Naive thymus-derived CD4-positive, alpha-beta T cell (primary cell): ENCODE measurements around the gene IFI27L2. TPM values are rescaled to one million over a fixed set of nuclear protein-coding genes. Genes with fewer than 3 reads are reported as not detected.
A peak's percentile ranks its signal among the peaks of the same experiment; 100 is the strongest.
"Not testable (repeated sequence)": the region's sequence is repeated elsewhere in the genome, so short reads cannot be mapped to it uniquely, and the experiment has no call there.

Experiments used
- ATAC-seq: fragments of 150-1000 bp; cut with Tn5 transposase; 2 replicates; pipeline ENCODE4 v1.10.0; 2021; ENCODE audit warnings: mild to moderate bottlenecking, moderate library complexity
- CTCF ChIA-PET: fragments of 350-600 bp; sonication (Branson Sonifier 250); formaldehyde crosslinking; loops from one replicate; lab custom pipeline; 2021; ENCODE audit warnings: antibody characterized with exemption; lab: Charles Lee
- POLR2A ChIA-PET: fragments of 350-600 bp; sonication (Branson Sonifier 250); formaldehyde crosslinking; loops from one replicate; lab custom pipeline; 2021; ENCODE audit warnings: antibody characterized with exemption, inconsistent platforms; lab: Charles Lee
- DNase-seq, 9 donors: peaks; one replicate each; pipeline versions ENCODE4 v3.0.0 to v3.0.0-alpha.2; 2020 to 2022; ENCODE audit warnings: mixed read lengths in 1 of 9
- H3K27ac ChIP-seq: one replicate; pipeline ENCODE4 v1.7.0; 2013; ENCODE audit warnings: mild to moderate bottlenecking, low read depth, low read length, moderate library complexity
- H3K27me3 ChIP-seq, 2 donors: one replicate each; pipeline ENCODE4 v1.7.0; 2013; ENCODE audit warnings: low read length in 2 of 2, mild to moderate bottlenecking in 2 of 2, moderate library complexity in 2 of 2; ENCODE audit not compliant: control insufficient read depth in 2 of 2, insufficient read depth in 2 of 2
- H3K36me3 ChIP-seq, 3 experiments: 1 replicate in 2 of 3; 2 replicates in 1 of 3; pipeline ENCODE4 v1.7.0; 2013; ENCODE audit warnings: low read length in 3 of 3, mild to moderate bottlenecking in 3 of 3, moderate library complexity in 1 of 3; ENCODE audit not compliant: insufficient read depth in 3 of 3, control insufficient read depth in 2 of 3
- H3K4me1 ChIP-seq, 2 donors: one replicate each; pipeline ENCODE4 v1.7.0; 2013; ENCODE audit warnings: low read length in 2 of 2, mild to moderate bottlenecking in 2 of 2, moderate library complexity in 1 of 2; ENCODE audit not compliant: control insufficient read depth in 2 of 2, insufficient read depth in 2 of 2
- H3K4me3 ChIP-seq: 2 replicates; pipeline ENCODE4 v1.7.0; 2013; ENCODE audit warnings: mild to moderate bottlenecking, low read length
- H3K9me3 ChIP-seq, 3 experiments: 1 replicate in 2 of 3; 2 replicates in 1 of 3; pipeline ENCODE4 v1.7.0; 2013; ENCODE audit warnings: low read length in 3 of 3; ENCODE audit not compliant: control insufficient read depth in 2 of 3
- H3K27ac Mint-ChIP-seq, 9 donors: one replicate each; pipeline ENCODE4 v1.8.0; 2020 to 2022; ENCODE audit warnings: mixed read lengths in 9 of 9, mild to moderate bottlenecking in 8 of 9, moderate library complexity in 5 of 9, inconsistent platforms in 2 of 9
- H3K27me3 Mint-ChIP-seq, 5 donors: one replicate each; pipeline ENCODE4 v1.8.0; 2021 to 2022; ENCODE audit warnings: mixed read lengths in 5 of 5, mild to moderate bottlenecking in 1 of 5
- H3K36me3 Mint-ChIP-seq, 5 donors: one replicate each; pipeline ENCODE4 v1.8.0; 2020 to 2022; ENCODE audit warnings: mixed read lengths in 5 of 5, mild to moderate bottlenecking in 3 of 5, inconsistent platforms in 1 of 5
- H3K4me1 Mint-ChIP-seq, 7 donors: one replicate each; pipeline ENCODE4 v1.8.0; 2020 to 2022; ENCODE audit warnings: mixed read lengths in 7 of 7, mild to moderate bottlenecking in 3 of 7, inconsistent platforms in 1 of 7
- H3K4me3 Mint-ChIP-seq, 10 donors: one replicate each; pipeline ENCODE4 v1.8.0; 2020 to 2022; ENCODE audit warnings: mild to moderate bottlenecking in 10 of 10, mixed read lengths in 10 of 10, moderate library complexity in 6 of 10, inconsistent platforms in 2 of 10
- H3K9me3 Mint-ChIP-seq, 11 donors: one replicate each; pipeline ENCODE4 v1.8.0; 2020 to 2022; ENCODE audit warnings: mixed read lengths in 11 of 11, mild to moderate bottlenecking in 4 of 11, inconsistent platforms in 1 of 11, moderate library complexity in 1 of 11
- intact Hi-C, 2 donors: fragments of 100-400 bp; cut with micrococcal nuclease; formaldehyde crosslinking; loops; one replicate each; pipeline ENCODE4 v1.15.1; 2023
- polyA plus RNA-seq, 2 donors: library from polyadenylated mRNA; unstranded; fragments of 300-500 nt; fragmentation: Illumina TruSeq; gene quantifications; one replicate each; pipeline ENCODE4 v1.2.3, GENCODE V29; 2021
- total RNA-seq, 6 experiments: library from RNA in 5 of 6; stranded (reverse) in 5 of 6; gene quantifications; 1 replicate in 5 of 6; 2 replicates in 1 of 6; pipeline ENCODE4 v1.2.3 and lab custom pipeline; 2021 to 2026

Gene IFI27L2
- total and polyA plus RNA-seq, 7 experiments from 2014 or later, result 17.2 to 65.8 (median 29.2) TPM

DNA sequence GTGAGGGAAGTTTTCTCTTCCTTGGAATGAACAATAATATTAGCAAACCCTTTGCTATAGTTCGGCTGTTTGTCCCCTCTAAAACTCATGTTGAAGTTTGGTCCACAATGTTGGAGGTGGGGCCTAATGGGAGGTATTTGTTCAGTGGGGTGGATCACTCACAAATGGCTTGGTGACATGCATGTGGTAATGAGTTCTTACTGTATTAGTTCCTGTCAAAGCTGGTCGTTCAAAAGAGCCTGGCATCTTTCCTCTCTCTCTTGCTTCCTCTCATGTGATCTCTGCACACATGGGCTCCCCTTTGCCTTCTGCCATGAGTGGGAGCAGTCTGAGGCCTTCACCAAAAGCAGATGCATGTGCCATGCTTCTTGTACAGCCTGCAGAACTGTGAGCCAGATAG is 31.7 kb upstream of the IFI27L2 start:
- H3K27me3 Mint-ChIP-seq, result peaks cover 0 to 4% (median 3%) of the 10 kb centered on the region in 5 donors
- Histone ChIP-seq H3K9me3 (no peaks in the 10 kb centered on the region), H3K4me1 (peaks cover 12 to 47% of the 10 kb centered on the region in 2 donors), H3K4me3 (no peak overlapping the region), H3K27ac (no peak overlapping the region), H3K36me3 (no peaks in the 10 kb centered on the region), H3K27me3 (no peaks in the 10 kb centered on the region)
- H3K4me1 Mint-ChIP-seq, result peaks cover 24 to 77% (median 62%) of the 10 kb centered on the region in 7 donors
- peak overlapping the region; percentile 25 to 89 (median 56) for H3K27ac Mint-ChIP-seq
- no peak for ATAC-seq
- ChIA-PET CTCF (interaction anchor here (0.8 kb wide), 1 partner anchor 15 kb away, joined by 3 read pairs; no protein-coding TSS in a partner anchor), POLR2A (interaction anchor here (0.8 to 2.1 kb wide), 5 partner anchors 8 to 80 kb away, joined by 3 to 7 read pairs (median 4); partner anchors contain the start of genes DDX24 and IFI27L1)
- no peaks in the 10 kb centered on the region for H3K36me3 Mint-ChIP-seq
- H3K4me3 Mint-ChIP-seq, result peak overlapping the region in 7 of 10 donors; percentile 0 to 59 (median 40)
- DNase-seq, result no peak
- intact Hi-C loops, result no loop called here
- no peaks in the 10 kb centered on the region for H3K9me3 Mint-ChIP-seq

DNA sequence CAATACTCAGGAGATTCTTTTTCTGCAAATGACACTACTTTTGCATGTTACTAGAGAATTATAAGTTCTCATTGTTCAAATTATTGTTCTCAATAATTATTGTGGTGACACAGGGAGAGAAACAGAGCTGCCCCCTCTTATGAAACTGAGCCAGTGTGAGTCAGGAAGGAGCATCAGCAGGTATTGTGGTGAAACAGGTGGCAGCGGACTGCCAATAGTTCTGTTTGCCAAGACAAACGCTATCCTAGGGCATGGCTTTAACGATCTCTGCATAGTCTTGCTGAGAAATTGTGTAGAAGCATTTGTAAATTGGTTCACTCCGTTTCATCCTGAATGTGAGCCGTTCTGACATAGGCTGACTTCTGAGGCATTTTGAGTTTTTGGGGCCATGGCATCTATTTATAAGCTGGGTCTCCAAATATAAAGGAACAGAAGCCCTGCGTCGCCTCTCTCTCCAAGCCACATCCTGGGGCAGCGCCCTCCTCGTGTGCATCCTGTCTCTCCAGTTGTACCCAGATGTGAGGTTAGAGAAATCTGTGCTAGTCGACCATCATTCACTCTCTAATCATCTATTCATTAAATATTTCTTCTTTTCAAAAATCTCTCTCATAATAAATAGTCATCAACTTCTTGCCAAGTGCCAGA is 29.0 kb upstream of the IFI27L2 start:
- peaks cover 12 to 38% of the 10 kb centered on the region in 2 donors for H3K4me1 ChIP-seq
- peak overlapping the region in 8 of 9 donors; percentile 5 to 81 (median 30) for H3K27ac Mint-ChIP-seq
- H3K9me3 ChIP-seq, result no peaks in the 10 kb centered on the region
- ChIA-PET POLR2A (interaction anchor here (1.0 to 2.8 kb wide), 5 partner anchors 12 to 22 kb away, joined by 3 to 13 read pairs (median 4); partner anchors contain the start of gene PPP4R4), CTCF (interaction anchor here (0.5 to 3.1 kb wide), 4 partner anchors 15 to 1443 kb away, joined by 4 to 14 read pairs (median 4); no protein-coding TSS in a partner anchor)
- DNase-seq (peak in 7 of 9 donors; percentile 22 to 59 (median 52)), ATAC-seq (peak; percentile 76)
- intact Hi-C loops, result loop anchor here in 1 of 2 donors (1.0 to 2.0 kb wide), 2 partner anchors 17 to 22 kb away; no protein-coding TSS in a partner anchor
- no peaks in the 10 kb centered on the region for H3K36me3 ChIP-seq
- peaks cover 0 to 8% (median 4%) of the 10 kb centered on the region in 5 donors for H3K27me3 Mint-ChIP-seq
- H3K4me1 Mint-ChIP-seq, result peaks cover 24 to 61% (median 56%) of the 10 kb centered on the region in 7 donors
- peak overlapping the region in 9 of 10 donors; percentile 41 to 69 (median 61) for H3K4me3 Mint-ChIP-seq
- H3K9me3 Mint-ChIP-seq, result peaks cover 0 to 2% (median 0%) of the 10 kb centered on the region in 11 donors
- H3K27ac ChIP-seq, result no peak overlapping the region
- no peaks in the 10 kb centered on the region for H3K36me3 Mint-ChIP-seq
- H3K4me3 ChIP-seq, result peak overlapping the region; percentile 19
- H3K27me3 ChIP-seq, result no peaks in the 10 kb centered on the region

DNA sequence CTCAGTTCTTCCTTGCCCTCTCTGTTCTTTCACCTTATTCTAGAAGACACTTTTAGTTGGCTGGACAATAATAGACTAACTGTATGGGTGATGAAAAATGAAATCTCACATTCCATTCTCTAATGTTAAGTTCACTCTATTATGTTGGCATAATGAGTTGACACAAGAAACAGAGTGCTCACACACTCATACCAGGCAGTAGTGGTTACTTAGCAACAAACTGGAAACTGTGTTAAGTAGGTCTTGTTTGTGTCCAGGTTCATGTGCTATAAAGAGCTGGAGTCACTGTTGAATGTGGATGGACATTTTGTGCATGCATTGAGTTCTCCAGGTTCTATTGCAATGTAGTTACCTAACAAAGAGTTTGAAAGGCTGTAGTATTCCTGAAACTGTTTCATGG is 27.8 kb upstream of the IFI27L2 start:
- Histone ChIP-seq H3K9me3 (no peaks in the 10 kb centered on the region), H3K4me3 (no peak overlapping the region), H3K27me3 (no peaks in the 10 kb centered on the region), H3K4me1 (peaks cover 12 to 32% of the 10 kb centered on the region in 2 donors), H3K27ac (no peak overlapping the region), H3K36me3 (no peaks in the 10 kb centered on the region)
- no peak for DNase-seq
- Mint-ChIP-seq H3K27me3 (peaks cover 0 to 14% (median 13%) of the 10 kb centered on the region in 5 donors), H3K36me3 (no peaks in the 10 kb centered on the region), H3K9me3 (peaks cover 0 to 2% (median 0%) of the 10 kb centered on the region in 11 donors), H3K4me3 (no peak overlapping the region), H3K27ac (peak overlapping the region in 2 of 9 donors; percentile 13 to 50), H3K4me1 (peaks cover 23 to 52% (median 48%) of the 10 kb centered on the region in 7 donors)
- ATAC-seq, result no peak
- CTCF ChIA-PET, result interaction anchor here (2.2 to 3.1 kb wide), 2 partner anchors 20 to 25 kb away, joined by 5 to 14 read pairs; no protein-coding TSS in a partner anchor
- intact Hi-C loops, result no loop called here
- POLR2A ChIA-PET, result interaction anchor here (1.4 to 2.8 kb wide), 3 partner anchors 13 to 18 kb away, joined by 4 to 13 read pairs (median 8); partner anchors contain the start of gene PPP4R4

DNA sequence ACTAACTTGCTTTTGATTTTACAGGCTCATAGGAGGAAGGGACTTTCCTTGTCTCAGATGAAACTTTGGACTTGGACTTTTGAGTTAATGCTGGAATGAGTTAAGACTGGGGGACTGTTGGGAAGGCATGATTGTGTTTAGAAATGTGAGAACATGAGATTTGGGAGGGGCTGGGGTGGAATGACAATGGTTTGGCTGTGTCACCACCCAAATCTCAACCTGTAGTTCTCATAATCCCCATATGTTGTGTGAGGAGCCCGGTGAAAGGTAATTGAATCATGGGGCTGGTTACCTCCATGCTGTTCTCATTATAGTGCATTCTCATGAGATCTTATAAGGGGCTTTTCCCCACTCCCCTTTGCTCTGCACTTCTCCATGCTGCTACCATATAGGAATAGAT is 26.7 kb upstream of the IFI27L2 start:
- H3K27ac Mint-ChIP-seq, H3K9me3 Mint-ChIP-seq, H3K9me3 ChIP-seq, ATAC-seq, H3K4me3 ChIP-seq, H3K27me3 ChIP-seq, H3K4me3 Mint-ChIP-seq, intact Hi-C loops, DNase-seq, H3K36me3 Mint-ChIP-seq, H3K36me3 ChIP-seq, H3K27ac ChIP-seq: not testable (repeated sequence)
- Mint-ChIP-seq H3K27me3 (peaks cover 0 to 16% (median 15%) of the 10 kb centered on the region in 5 donors), H3K4me1 (peaks cover 18 to 41% (median 39%) of the 10 kb centered on the region in 7 donors)
- H3K4me1 ChIP-seq, result peaks cover 12 to 24% of the 10 kb centered on the region in 2 donors
- CTCF ChIA-PET, result interaction anchor here (3.1 kb wide), 1 partner anchor 19 kb away, joined by 14 read pairs; no protein-coding TSS in a partner anchor
- POLR2A ChIA-PET, result interaction anchor here (2.8 kb wide), 1 partner anchor 14 kb away, joined by 13 read pairs; no protein-coding TSS in a partner anchor

DNA sequence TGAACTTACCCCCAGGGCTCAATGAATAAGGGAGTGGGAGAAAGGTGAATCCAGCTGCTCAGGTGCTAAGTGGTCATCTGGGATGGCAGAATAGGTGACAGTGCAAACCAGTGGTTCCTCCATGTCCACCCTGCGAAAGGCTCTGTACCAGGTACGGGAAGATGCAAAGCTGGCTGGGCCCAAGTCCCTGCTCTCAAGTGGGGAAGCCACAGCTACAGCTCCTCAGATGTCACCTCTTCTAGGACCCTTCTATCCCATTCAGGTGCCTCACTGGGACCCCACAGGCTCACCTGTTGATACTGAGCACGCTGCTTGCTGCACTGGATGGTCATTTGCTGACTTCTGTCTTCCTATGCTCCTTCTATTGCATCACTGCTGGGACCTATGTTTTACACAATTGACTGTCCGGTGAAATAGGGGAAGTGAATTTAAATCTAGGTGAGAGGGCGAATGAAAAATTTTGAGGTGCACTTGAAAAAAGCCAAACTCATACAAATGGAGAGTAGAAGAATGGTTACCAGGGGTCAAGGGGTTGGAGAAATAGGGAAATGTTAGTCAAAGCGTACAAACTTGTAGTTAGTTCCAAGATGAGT is 24.4 kb upstream of the IFI27L2 start:
- Histone ChIP-seq H3K9me3 (no peaks in the 10 kb centered on the region), H3K4me1 (peaks cover 12 to 15% of the 10 kb centered on the region in 2 donors), H3K27me3 (no peaks in the 10 kb centered on the region), H3K4me3 (no peak overlapping the region), H3K27ac (no peak overlapping the region), H3K36me3 (no peaks in the 10 kb centered on the region)
- intact Hi-C loops, result no loop called here
- no peaks in the 10 kb centered on the region for H3K36me3 Mint-ChIP-seq
- ChIA-PET CTCF (no interaction called here), POLR2A (no interaction called here)
- H3K27me3 Mint-ChIP-seq, result peaks cover 0 to 35% (median 15%) of the 10 kb centered on the region in 5 donors
- DNase-seq, result no peak
- no peak overlapping the region for H3K27ac Mint-ChIP-seq
- no peak for ATAC-seq
- no peak overlapping the region for H3K4me3 Mint-ChIP-seq
- peaks cover 0 to 4% (median 0%) of the 10 kb centered on the region in 11 donors for H3K9me3 Mint-ChIP-seq
- peaks cover 11 to 21% (median 20%) of the 10 kb centered on the region in 7 donors for H3K4me1 Mint-ChIP-seq

DNA sequence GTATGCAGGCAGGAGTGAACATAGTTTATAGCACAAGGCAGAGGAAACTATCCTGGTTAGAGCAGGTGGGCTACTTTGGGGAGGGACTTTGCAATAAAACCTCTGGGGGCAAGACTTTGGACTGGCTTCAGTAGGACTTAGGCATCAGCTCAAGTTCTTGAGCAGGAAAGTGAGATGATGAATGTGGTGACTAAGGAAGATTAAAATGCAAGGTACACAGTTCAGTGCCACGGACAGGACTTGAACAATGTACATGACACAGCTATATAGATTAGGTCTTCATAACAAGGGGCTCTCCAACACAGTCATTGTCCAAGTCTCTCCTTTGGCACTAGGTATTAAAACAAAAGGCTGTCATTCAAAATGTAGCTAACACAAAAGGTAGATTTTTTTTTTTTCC is 23.3 kb upstream of the IFI27L2 start:
- DNase-seq, result no peak
- peaks cover 2 to 10% (median 8%) of the 10 kb centered on the region in 7 donors for H3K4me1 Mint-ChIP-seq
- H3K27ac Mint-ChIP-seq, result no peak overlapping the region
- H3K27me3 Mint-ChIP-seq, result peaks cover 0 to 46% (median 15%) of the 10 kb centered on the region in 5 donors
- H3K4me3 ChIP-seq, result no peak overlapping the region
- no peaks in the 10 kb centered on the region for H3K9me3 ChIP-seq
- no peak overlapping the region for H3K4me3 Mint-ChIP-seq
- intact Hi-C loops, result no loop called here
- no peaks in the 10 kb centered on the region for H3K36me3 ChIP-seq
- no peak for ATAC-seq
- POLR2A ChIA-PET, result interaction anchor here (0.5 kb wide), 1 partner anchor 10 kb away, joined by 4 read pairs; no protein-coding TSS in a partner anchor
- H3K9me3 Mint-ChIP-seq, result peaks cover 0 to 4% (median 0%) of the 10 kb centered on the region in 11 donors
- no peak overlapping the region for H3K27ac ChIP-seq
- H3K27me3 ChIP-seq, result no peaks in the 10 kb centered on the region
- no peaks in the 10 kb centered on the region for H3K36me3 Mint-ChIP-seq
- peaks cover under 1 to 3% of the 10 kb centered on the region in 2 donors for H3K4me1 ChIP-seq
- CTCF ChIA-PET, result interaction anchor here (0.5 to 1.4 kb wide), 3 partner anchors 16 to 966 kb away, joined by 3 to 6 read pairs (median 4); no protein-coding TSS in a partner anchor
